Activated T-helper 2 cell treated with anti-CD3 and anti-CD28 coated beads, Interferon-gamma antibody, Interleukin-2, Interleukin-4, amounts not matched to agents 10 μg/mL and 5 μg/mL and 100 μg/mL, durations not matched to agents 14 hours and 24 hours and 36 hours (primary cell): Measurements from ENCODE around the gene TCL1A. TPM values are rescaled to one million over a fixed set of nuclear protein-coding genes. Genes with fewer than 3 reads are reported as not detected.
"Not testable (repeated sequence)": the region's sequence is repeated elsewhere in the genome, so short reads cannot be mapped to it uniquely, and the experiment has no call there.

Source experiments
- DNase-seq: peaks from one replicate; pipeline ENCODE4 v3.0.0; 2021; ENCODE audit warnings: low spot score
- H3K27ac Mint-ChIP-seq: one replicate; pipeline ENCODE4 v1.8.0; 2021; ENCODE audit warnings: mixed read lengths
- H3K27me3 Mint-ChIP-seq: one replicate; pipeline ENCODE4 v1.8.0; 2021; ENCODE audit warnings: low read depth, mixed read lengths
- H3K36me3 Mint-ChIP-seq: one replicate; pipeline ENCODE4 v1.8.0; 2021; ENCODE audit warnings: low read depth, mixed read lengths
- H3K4me1 Mint-ChIP-seq: one replicate; pipeline ENCODE4 v1.8.0; 2021; ENCODE audit warnings: low read depth, mixed read lengths
- H3K4me3 Mint-ChIP-seq: one replicate; pipeline ENCODE4 v1.8.0; 2021; ENCODE audit warnings: low read depth, mild to moderate bottlenecking, moderate library complexity, mixed read lengths
- H3K9me3 Mint-ChIP-seq: one replicate; pipeline ENCODE4 v1.8.0; 2021; ENCODE audit warnings: mixed read lengths
- intact Hi-C: fragments of 100-400 bp; cut with micrococcal nuclease; formaldehyde crosslinking; loops from one replicate; pipeline ENCODE4 v1.15.1; 2023
- total RNA-seq: library from RNA; stranded (reverse); gene quantifications from 2 replicates; pipeline ENCODE4 v1.2.3, GENCODE V29; 2022

The TCL1A gene
- total RNA-seq = not detected in 2 replicates

DNA sequence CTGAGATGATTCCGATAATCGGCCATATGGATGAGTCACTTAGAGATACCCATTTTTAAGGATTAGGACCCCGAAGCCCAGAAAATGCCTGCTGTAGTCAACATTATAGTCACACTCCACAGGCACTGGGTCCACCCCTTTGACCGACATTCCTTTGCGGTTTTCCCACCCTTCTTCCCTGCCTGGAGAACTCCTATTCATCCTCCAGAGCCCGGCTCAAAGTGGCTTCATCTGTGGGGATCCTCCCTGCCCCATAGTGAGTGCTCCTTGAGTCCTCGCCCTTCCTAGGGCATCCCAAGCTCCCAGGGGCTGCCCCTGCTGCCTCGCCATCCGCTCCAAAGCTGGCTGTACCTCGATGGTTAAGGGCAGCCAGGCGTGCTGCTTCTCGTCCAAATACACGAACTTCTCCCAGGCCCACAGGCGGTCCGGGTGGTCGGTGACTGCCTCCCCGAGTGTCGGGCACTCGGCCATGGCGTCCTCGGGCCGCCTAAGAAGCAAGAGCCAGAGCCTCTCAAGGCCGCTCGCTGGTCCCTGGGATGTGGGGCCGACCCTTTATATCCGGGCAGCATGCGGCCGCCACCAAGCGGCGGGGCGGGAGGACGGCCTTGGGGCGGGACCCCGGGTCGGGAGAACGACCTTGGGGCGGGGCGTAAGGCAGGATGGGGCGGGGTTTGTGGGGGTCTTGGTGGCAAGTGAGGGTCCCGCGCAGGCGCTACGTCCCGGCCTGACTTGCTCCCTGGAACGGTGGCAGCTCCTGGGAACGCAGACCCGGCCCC, at the start of gene TCL1A:
TCL1A (minus strand) TSS at position 530 of the 776 bp plus-strand sequence; CDS start at position 471, 59 bp downstream.
- DNase-seq = no peak
- H3K9me3 Mint-ChIP-seq = no peaks in the 10 kb centered on the region
- no peak within 1 kb of the TSS for H3K27ac Mint-ChIP-seq
- H3K4me1 Mint-ChIP-seq = no peaks in the 10 kb centered on the region
- H3K27me3 Mint-ChIP-seq = peaks cover 18% of the 10 kb centered on the region
- no peak within 1 kb of the TSS for H3K4me3 Mint-ChIP-seq
- intact Hi-C loops = no loop called here
- no peaks in the 10 kb centered on the region for H3K36me3 Mint-ChIP-seq

DNA sequence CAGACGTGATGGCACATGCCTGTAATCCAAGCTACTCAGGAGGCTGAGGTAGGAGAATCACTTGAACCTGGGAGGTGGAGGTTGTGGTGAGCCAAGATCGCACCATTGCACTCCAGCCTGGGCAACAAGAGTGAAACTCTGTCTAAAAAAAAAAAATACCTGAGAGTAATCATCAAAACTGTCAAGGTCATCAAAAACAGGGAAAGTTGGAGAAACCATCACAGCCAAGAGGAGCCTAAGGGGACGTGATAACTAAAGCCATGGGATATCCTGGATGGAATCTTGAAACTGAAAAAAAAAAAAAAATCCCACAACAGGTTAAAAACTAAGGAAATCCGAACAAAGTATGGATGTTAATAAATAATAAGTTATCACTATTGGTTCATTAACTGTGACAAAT, 49.1 kb upstream of the TCL1A start:
- H3K4me1 Mint-ChIP-seq, H3K27ac Mint-ChIP-seq, H3K36me3 Mint-ChIP-seq, H3K4me3 Mint-ChIP-seq, intact Hi-C loops, H3K9me3 Mint-ChIP-seq, DNase-seq, H3K27me3 Mint-ChIP-seq: not testable (repeated sequence)

GRCh38 chr14:95761436-95761835, 47.5 kb upstream of the TCL1A start:
- H3K4me1 Mint-ChIP-seq = no peaks in the 10 kb centered on the region
- no peak for DNase-seq
- no peak overlapping the region for H3K4me3 Mint-ChIP-seq
- intact Hi-C loops = no loop called here
- no peaks in the 10 kb centered on the region for H3K36me3 Mint-ChIP-seq
- no peaks in the 10 kb centered on the region for H3K9me3 Mint-ChIP-seq
- no peak overlapping the region for H3K27ac Mint-ChIP-seq
- no peaks in the 10 kb centered on the region for H3K27me3 Mint-ChIP-seq

GRCh38 chr14:95760596-95760995, 46.7 kb upstream of the TCL1A start:
- DNase-seq = no peak
- no peaks in the 10 kb centered on the region for H3K36me3 Mint-ChIP-seq
- no peaks in the 10 kb centered on the region for H3K4me1 Mint-ChIP-seq
- no peaks in the 10 kb centered on the region for H3K27me3 Mint-ChIP-seq
- intact Hi-C loops = no loop called here
- H3K27ac Mint-ChIP-seq = no peak overlapping the region
- H3K9me3 Mint-ChIP-seq = no peaks in the 10 kb centered on the region
- no peak overlapping the region for H3K4me3 Mint-ChIP-seq

DNA sequence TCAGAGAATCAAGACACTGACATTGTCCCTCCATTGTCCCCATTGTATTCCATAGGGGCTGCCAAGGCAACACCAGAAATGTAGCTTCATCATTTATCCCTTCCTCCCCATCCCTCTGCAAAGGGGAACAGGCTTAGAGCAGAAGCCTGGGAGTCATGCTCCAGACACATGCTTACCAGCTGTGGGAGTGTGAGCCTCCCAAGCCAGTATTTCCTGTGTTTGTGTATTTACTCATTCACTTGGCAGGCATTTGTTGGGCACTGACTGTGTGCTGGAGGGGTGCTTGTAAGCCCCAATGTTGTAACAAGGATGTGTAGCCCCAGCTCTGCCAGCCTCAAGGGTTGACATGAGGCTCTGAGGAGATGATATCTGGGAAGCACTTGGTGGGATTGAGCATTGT, 46.0 kb upstream of the TCL1A start:
- Mint-ChIP-seq H3K9me3 (no peaks in the 10 kb centered on the region), H3K27ac (no peak overlapping the region), H3K4me3 (no peak overlapping the region), H3K4me1 (no peaks in the 10 kb centered on the region), H3K27me3 (no peaks in the 10 kb centered on the region), H3K36me3 (no peaks in the 10 kb centered on the region)
- DNase-seq = no peak
- intact Hi-C loops = no loop called here

GRCh38 chr14:95758331-95758730, 44.4 kb upstream of the TCL1A start:
- Mint-ChIP-seq H3K27ac (no peak overlapping the region), H3K4me1 (no peaks in the 10 kb centered on the region), H3K9me3 (no peaks in the 10 kb centered on the region), H3K36me3 (no peaks in the 10 kb centered on the region), H3K27me3 (no peaks in the 10 kb centered on the region), H3K4me3 (no peak overlapping the region)
- intact Hi-C loops = no loop called here
- no peak for DNase-seq

- Mint-ChIP-seq H3K9me3 (no peaks in the 10 kb centered on the region), H3K27ac (no peak overlapping the region), H3K4me3 (no peak overlapping the region), H3K4me1 (no peaks in the 10 kb centered on the region), H3K36me3 (no peaks in the 10 kb centered on the region), H3K27me3 (no peaks in the 10 kb centered on the region)
- intact Hi-C loops = no loop called here
- DNase-seq = no peak
These were observed 42.8 kb upstream of the TCL1A start for GRCh38 chr14:95756751-95757150.

GRCh38 chr14:95756127-95756526, 42.2 kb upstream of the TCL1A start:
- no peaks in the 10 kb centered on the region for H3K27me3 Mint-ChIP-seq
- intact Hi-C loops = no loop called here
- H3K36me3 Mint-ChIP-seq = no peaks in the 10 kb centered on the region
- H3K27ac Mint-ChIP-seq = no peak overlapping the region
- no peak for DNase-seq
- no peaks in the 10 kb centered on the region for H3K4me1 Mint-ChIP-seq
- H3K4me3 Mint-ChIP-seq = no peak overlapping the region
- no peaks in the 10 kb centered on the region for H3K9me3 Mint-ChIP-seq

- Mint-ChIP-seq H3K27me3 (no peaks in the 10 kb centered on the region), H3K9me3 (peaks cover 8% of the 10 kb centered on the region), H3K27ac (no peak overlapping the region), H3K4me3 (no peak overlapping the region), H3K36me3 (no peaks in the 10 kb centered on the region), H3K4me1 (peaks cover 5% of the 10 kb centered on the region)
- intact Hi-C loops = no loop called here
- DNase-seq = no peak
These were observed 27.9 kb upstream of the TCL1A start for GRCh38 chr14:95741781-95742180.

GRCh38 chr14:95741038-95741490, 27.1 kb upstream of the TCL1A start:
- intact Hi-C loops = no loop called here
- Mint-ChIP-seq H3K27ac (no peak overlapping the region), H3K36me3 (no peaks in the 10 kb centered on the region), H3K4me1 (peaks cover 5% of the 10 kb centered on the region), H3K9me3 (peaks cover 8% of the 10 kb centered on the region), H3K27me3 (no peaks in the 10 kb centered on the region), H3K4me3 (no peak overlapping the region)
- DNase-seq = no peak

DNA sequence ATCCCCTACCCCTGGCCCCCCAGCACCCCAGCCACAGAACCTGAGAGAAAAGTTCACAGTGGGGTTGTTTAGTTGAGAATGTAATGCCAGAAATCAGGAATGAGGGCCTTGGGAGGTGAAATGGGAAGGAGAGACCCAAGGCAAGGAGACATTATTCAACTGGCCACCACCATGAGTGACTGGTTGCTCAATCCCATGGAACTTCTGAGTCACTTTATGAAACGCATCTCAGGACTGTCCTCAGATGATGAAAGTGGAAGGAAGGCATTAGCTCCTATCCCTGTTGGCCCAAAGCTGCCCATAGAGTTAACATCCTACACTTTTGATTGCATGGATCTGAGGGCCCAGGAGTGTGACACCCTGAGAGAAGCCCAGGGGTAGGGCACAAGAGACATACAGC, 25.4 kb upstream of the TCL1A start:
- DNase-seq = no peak
- Mint-ChIP-seq H3K36me3 (no peaks in the 10 kb centered on the region), H3K9me3 (peaks cover 8% of the 10 kb centered on the region), H3K27ac (no peak overlapping the region), H3K4me1 (peaks cover 5% of the 10 kb centered on the region), H3K4me3 (no peak overlapping the region), H3K27me3 (peaks cover 1% of the 10 kb centered on the region)
- intact Hi-C loops = no loop called here

GRCh38 chr14:95733212-95733611, 19.3 kb upstream of the TCL1A start:
- intact Hi-C loops = no loop called here
- H3K36me3 Mint-ChIP-seq = no peaks in the 10 kb centered on the region
- no peaks in the 10 kb centered on the region for H3K4me1 Mint-ChIP-seq
- H3K9me3 Mint-ChIP-seq = no peaks in the 10 kb centered on the region
- H3K27me3 Mint-ChIP-seq = peaks cover 1% of the 10 kb centered on the region
- DNase-seq = no peak
- no peak overlapping the region for H3K27ac Mint-ChIP-seq
- H3K4me3 Mint-ChIP-seq = no peak overlapping the region

DNA sequence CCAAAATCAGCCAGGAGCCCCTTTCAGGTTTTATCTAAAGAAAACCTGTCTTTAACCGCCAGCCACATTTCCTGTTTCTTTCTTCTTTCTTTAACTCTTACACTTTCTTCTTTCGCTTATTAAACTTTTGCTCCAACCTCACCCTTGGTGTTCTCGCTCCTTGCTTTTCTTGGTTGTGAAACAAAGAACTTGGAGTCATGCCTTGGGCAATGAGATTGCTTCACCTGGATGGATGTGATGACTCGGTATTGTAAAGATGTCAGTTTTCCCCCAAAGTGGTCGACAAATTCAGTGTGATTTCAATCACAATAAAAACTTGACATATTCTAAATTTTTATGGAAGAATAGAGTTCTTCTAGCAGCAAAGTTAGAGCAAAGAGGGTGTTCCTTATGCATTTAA, 16.2 kb upstream of the TCL1A start:
- H3K4me3 Mint-ChIP-seq = no peak overlapping the region
- no peaks in the 10 kb centered on the region for H3K36me3 Mint-ChIP-seq
- no peaks in the 10 kb centered on the region for H3K27me3 Mint-ChIP-seq
- no peaks in the 10 kb centered on the region for H3K4me1 Mint-ChIP-seq
- H3K27ac Mint-ChIP-seq = no peak overlapping the region
- intact Hi-C loops = no loop called here
- H3K9me3 Mint-ChIP-seq = no peaks in the 10 kb centered on the region
- no peak for DNase-seq
